Mesothelial cell of epicardium (in vitro differentiated cells): ENCODE results near the gene PDGFD. TPM values are rescaled to one million over a fixed set of nuclear protein-coding genes. Genes with fewer than 3 reads are reported as not detected.
A peak's percentile ranks its signal among the peaks of the same experiment; 100 is the strongest.

ENCODE experiments used
- DNase-seq, 2 experiments: peaks; one replicate each; pipeline ENCODE4 v3.0.0; 2021; ENCODE audit warnings: low spot score in 2 of 2; ENCODE audit not compliant: unreplicated experiment in 2 of 2
- H3K27ac Mint-ChIP-seq: 2 replicates; pipeline ENCODE4 v1.8.0; 2021; ENCODE audit warnings: mixed read lengths
- H3K27me3 Mint-ChIP-seq: 2 replicates; pipeline ENCODE4 v1.8.0; 2021; ENCODE audit warnings: low read depth, mixed read lengths
- H3K36me3 Mint-ChIP-seq: 2 replicates; pipeline ENCODE4 v1.8.0; 2021; ENCODE audit warnings: mixed read lengths
- H3K4me1 Mint-ChIP-seq: 2 replicates; pipeline ENCODE4 v1.8.0; 2021; ENCODE audit warnings: mixed read lengths
- H3K4me3 Mint-ChIP-seq: 2 replicates; pipeline ENCODE4 v1.8.0; 2021; ENCODE audit warnings: mild to moderate bottlenecking, moderate library complexity, mixed read lengths
- H3K9me3 Mint-ChIP-seq: 2 replicates; pipeline ENCODE4 v1.8.0; 2021; ENCODE audit warnings: mixed read lengths
- total RNA-seq: library from RNA; stranded (reverse); gene quantifications from 3 replicates; pipeline ENCODE4 v1.2.1, GENCODE V29; 2021
- TF ChIP-seq, protein P1 (sequence below): fragments of 200-600 bp; sonication (generic); IDR thresholded peaks from one replicate; pipeline ENCODE4 v1.5.0; 2021; ENCODE audit warnings: antibody characterized with exemption; ENCODE audit not compliant: unreplicated experiment

Gene PDGFD
- total RNA-seq, 1 donor from 2014 or later: 29.1 TPM

DNA sequence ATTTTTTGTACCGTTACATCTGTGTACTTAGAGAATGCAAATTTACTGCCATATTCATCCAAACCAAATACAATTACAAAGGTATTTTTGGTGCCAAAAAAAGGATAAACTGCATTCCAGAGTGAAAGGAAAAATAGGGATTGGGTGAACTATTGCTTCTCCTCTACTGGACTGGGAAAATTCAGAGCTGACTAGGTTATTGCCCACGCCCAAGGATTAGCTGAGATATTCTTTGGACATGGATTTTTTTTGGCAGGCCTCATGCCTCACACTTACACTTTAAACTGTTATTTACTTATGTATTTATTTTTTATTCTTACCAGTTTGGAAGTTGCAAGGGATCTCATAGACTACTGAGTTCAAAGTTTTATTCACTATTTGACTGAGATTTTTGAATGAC is 203.8 kb downstream of the PDGFD start:
- H3K36me3 Mint-ChIP-seq: peaks cover 13% of the 10 kb centered on the region
- no peak overlapping the region for H3K4me3 Mint-ChIP-seq
- TF ChIP-seq, protein P1, sequence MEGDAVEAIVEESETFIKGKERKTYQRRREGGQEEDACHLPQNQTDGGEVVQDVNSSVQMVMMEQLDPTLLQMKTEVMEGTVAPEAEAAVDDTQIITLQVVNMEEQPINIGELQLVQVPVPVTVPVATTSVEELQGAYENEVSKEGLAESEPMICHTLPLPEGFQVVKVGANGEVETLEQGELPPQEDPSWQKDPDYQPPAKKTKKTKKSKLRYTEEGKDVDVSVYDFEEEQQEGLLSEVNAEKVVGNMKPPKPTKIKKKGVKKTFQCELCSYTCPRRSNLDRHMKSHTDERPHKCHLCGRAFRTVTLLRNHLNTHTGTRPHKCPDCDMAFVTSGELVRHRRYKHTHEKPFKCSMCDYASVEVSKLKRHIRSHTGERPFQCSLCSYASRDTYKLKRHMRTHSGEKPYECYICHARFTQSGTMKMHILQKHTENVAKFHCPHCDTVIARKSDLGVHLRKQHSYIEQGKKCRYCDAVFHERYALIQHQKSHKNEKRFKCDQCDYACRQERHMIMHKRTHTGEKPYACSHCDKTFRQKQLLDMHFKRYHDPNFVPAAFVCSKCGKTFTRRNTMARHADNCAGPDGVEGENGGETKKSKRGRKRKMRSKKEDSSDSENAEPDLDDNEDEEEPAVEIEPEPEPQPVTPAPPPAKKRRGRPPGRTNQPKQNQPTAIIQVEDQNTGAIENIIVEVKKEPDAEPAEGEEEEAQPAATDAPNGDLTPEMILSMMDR: no peak
- H3K27ac Mint-ChIP-seq: no peak overlapping the region
- DNase-seq: no peak
- H3K4me1 Mint-ChIP-seq: no peaks in the 10 kb centered on the region
- no peaks in the 10 kb centered on the region for H3K27me3 Mint-ChIP-seq
- peaks cover 17% of the 10 kb centered on the region for H3K9me3 Mint-ChIP-seq

DNA sequence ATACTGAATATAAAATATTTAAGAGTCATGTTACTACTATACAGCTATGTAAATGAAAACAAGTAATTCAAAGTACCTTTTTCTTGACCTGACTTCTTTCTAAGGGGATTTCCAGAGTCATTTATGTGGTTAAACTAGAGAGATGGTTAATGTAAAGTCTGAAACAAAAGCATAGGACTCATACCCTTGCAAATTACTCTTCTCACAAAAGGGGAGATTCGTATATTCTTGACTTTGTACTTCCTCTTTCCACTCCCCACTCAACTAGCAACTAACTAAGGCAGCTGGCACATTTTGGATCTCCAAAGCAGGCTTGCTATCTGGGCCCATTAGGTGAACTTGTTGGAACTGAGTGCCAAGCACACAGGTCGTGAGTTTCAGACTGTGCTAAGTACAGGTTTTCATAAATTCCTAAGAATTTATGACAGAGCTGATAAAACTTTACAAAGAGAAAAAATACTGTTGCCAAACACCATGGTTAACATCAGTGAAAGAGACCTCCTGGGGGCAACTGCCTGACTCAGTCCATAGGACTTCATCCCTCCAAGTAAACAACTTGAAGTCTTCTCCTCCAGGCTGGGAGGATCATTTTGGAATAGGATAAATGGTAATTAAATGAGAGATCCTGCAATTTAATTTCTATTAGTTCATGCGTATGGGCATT is 204.5 kb downstream of the PDGFD start:
- H3K27me3 Mint-ChIP-seq: no peaks in the 10 kb centered on the region
- H3K4me3 Mint-ChIP-seq: no peak overlapping the region
- H3K9me3 Mint-ChIP-seq: peaks cover 18% of the 10 kb centered on the region
- H3K27ac Mint-ChIP-seq: no peak overlapping the region
- no peak for DNase-seq
- H3K36me3 Mint-ChIP-seq: peaks cover 13% of the 10 kb centered on the region
- TF ChIP-seq, protein P1: no peak
- peaks cover 3% of the 10 kb centered on the region for H3K4me1 Mint-ChIP-seq

DNA sequence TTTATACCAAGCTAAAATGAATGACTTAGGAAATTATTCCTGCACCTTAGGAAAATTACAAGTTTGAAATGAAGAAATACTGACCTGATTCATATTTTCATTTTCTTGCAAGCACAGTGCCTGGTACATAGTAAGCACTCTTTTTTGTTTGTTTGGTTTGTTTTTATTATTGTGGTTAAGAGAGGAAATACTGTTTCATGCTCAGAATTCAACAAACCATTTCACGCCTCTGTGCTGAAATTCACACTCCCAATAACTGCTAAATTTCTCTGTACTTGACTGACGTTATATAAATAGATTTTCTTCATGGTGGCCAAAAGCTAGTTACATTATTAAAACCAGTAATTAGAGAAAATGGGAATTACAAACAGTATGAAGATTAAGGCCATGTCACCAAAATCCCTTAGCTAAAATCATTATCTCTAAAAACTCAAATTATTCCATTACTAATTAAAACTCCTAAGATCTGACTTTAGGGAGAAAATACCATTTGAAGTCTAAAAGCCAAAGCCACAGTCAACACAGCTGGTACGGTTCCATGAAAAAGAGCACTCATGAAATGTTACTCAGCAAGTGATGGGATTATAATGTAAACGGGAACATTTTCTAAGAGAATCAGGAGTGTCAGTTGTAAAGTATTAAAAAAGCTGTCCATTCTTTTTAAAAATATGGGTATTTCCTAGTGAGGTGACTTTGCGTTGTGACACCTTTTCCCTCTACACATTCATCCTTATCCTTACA is 205.3 kb downstream of the PDGFD start:
- H3K27me3 Mint-ChIP-seq: no peaks in the 10 kb centered on the region
- peaks cover 18% of the 10 kb centered on the region for H3K9me3 Mint-ChIP-seq
- H3K27ac Mint-ChIP-seq: no peak overlapping the region
- H3K4me3 Mint-ChIP-seq: no peak overlapping the region
- H3K4me1 Mint-ChIP-seq: peaks cover 10% of the 10 kb centered on the region
- DNase-seq: no peak
- H3K36me3 Mint-ChIP-seq: peaks cover 13% of the 10 kb centered on the region
- TF ChIP-seq, protein P1: no peak

DNA sequence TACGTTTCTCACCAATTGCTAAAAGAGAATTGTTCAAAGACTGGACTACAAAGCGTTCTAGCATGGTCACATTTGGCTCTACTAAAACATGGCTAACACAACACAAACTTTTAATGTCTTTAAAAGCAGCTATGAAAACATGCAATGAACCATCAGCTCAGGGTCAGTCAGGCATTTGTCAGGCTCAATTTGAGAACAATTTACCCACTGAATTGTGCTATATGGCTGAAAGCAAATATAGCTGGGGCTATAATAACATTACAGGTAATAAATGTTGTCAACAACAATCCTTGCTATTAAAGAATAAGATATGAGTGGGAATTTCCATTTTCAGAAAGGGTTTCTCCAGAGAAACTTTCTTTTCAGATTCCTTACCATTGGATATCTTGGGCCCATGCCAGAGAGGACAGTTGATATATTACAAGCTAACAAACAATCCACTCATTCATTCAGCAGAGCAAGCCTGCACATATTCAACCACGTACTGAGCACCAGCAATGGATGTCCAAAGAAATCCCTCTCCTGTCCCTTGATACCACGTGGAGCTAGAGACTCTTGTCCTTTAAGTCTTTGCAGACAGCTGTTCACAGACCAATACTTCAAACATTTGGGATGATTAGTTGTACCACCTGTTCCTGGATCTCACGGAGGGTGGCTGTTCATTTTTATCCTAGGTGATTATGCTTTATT is 210.0 kb downstream of the PDGFD start:
- TF ChIP-seq, protein P1: no peak
- Mint-ChIP-seq H3K9me3 (peaks cover 9% of the 10 kb centered on the region), H3K36me3 (peaks cover 7% of the 10 kb centered on the region), H3K27ac (peak overlapping the region; percentile 59), H3K4me1 (peaks cover 10% of the 10 kb centered on the region), H3K27me3 (no peaks in the 10 kb centered on the region), H3K4me3 (no peak overlapping the region)
- DNase-seq: no peak

DNA sequence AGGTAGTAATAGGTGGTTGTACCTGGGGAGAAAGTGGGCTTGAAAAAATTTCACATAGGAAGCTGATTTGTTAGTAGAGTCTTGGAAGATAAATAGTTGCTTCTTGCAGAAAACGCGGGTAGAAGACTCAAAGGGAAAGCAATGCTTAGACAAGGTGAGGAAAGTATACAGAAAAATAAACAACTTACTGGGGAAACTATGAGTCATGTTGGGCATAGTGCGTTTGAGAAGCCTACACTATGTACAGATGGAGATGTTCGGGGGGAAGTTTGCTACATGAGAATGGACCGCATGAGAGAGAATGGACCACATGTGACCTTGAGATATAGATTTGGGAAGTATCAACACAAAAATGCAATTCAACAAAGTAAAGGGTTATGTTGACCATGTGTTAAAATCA is 214.2 kb downstream of the PDGFD start:
- TF ChIP-seq, protein P1: no peak
- DNase-seq: no peak
- H3K36me3 Mint-ChIP-seq: peaks cover 6% of the 10 kb centered on the region
- H3K4me1 Mint-ChIP-seq: peaks cover 31% of the 10 kb centered on the region
- H3K27ac Mint-ChIP-seq: no peak overlapping the region
- H3K27me3 Mint-ChIP-seq: no peaks in the 10 kb centered on the region
- H3K4me3 Mint-ChIP-seq: no peak overlapping the region
- no peaks in the 10 kb centered on the region for H3K9me3 Mint-ChIP-seq
